ENCODE results near the gene BTBD16.

- TF ChIP-seq, protein P1, sequence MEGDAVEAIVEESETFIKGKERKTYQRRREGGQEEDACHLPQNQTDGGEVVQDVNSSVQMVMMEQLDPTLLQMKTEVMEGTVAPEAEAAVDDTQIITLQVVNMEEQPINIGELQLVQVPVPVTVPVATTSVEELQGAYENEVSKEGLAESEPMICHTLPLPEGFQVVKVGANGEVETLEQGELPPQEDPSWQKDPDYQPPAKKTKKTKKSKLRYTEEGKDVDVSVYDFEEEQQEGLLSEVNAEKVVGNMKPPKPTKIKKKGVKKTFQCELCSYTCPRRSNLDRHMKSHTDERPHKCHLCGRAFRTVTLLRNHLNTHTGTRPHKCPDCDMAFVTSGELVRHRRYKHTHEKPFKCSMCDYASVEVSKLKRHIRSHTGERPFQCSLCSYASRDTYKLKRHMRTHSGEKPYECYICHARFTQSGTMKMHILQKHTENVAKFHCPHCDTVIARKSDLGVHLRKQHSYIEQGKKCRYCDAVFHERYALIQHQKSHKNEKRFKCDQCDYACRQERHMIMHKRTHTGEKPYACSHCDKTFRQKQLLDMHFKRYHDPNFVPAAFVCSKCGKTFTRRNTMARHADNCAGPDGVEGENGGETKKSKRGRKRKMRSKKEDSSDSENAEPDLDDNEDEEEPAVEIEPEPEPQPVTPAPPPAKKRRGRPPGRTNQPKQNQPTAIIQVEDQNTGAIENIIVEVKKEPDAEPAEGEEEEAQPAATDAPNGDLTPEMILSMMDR (IDR thresholded peaks at IDR 0.05) = no peak
- no peak for TF ChIP-seq POLR2A (IDR thresholded peaks at IDR 0.05)
Measured at GRCh38 chr10:122333037-122333436, 61.9 kb downstream of the BTBD16 start.
